ENCODE results near the gene NENF.

Gene NENF

DNA sequence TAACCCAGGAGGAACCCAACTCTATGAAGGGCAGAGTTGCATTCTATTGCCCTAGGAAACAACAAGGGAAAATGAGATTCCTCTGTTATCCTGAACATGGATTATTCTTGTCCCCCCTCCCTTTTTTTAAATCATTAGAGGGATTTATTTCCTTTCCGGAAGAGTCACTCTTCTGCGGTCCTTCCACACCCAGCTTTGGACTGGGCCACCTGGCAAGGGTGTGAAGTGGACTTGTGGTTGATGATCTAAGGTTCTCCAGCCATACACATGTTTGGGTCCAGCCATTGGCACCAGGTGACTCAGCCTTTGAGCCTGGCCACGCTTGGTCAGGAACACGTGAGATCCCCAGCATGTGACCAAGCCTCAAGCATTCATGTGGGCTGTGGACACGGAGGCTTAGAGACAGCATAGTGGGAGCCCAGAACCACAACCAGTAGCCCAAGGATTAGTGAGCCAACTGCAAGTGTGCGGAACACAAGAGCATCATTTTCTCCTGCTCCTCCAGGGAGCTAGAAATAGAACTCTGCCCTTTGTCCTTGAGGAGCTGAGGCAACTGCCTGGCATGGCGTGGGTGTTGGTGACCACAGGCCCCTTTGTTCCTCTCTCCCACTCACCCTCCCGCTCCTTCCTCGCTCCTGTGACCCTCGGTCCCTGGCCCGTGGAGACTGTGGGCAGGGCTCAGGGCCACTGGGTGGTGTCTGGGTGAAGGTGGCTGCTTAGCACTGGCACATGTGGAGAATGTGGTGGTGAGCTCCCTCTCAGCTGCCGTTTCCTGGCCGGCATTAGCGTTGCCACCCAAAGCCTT, 50.1 kb downstream of the NENF start:
- no peak for DNase-seq

GRCh38 chr1:212484701-212485570, 52.2 kb downstream of the NENF start:
- DNase-seq: no peak

DNA sequence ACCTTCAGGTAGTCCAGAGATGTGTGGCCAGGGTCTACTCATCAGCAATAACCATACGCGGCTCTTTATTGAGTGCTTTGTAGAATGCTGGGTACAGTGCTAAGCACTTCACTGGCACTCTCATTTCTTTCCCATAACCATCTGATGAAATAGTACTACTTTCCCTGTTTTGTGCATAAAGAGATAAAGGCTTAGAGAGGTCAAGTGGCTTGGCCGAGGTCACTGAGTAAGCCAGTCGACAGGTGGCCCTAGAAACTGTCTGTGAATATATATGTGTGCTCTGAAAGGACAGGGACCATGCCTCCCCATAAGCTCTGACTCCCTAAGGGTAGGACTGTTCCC, 52.8 kb downstream of the NENF start:
- no peak for DNase-seq

DNA sequence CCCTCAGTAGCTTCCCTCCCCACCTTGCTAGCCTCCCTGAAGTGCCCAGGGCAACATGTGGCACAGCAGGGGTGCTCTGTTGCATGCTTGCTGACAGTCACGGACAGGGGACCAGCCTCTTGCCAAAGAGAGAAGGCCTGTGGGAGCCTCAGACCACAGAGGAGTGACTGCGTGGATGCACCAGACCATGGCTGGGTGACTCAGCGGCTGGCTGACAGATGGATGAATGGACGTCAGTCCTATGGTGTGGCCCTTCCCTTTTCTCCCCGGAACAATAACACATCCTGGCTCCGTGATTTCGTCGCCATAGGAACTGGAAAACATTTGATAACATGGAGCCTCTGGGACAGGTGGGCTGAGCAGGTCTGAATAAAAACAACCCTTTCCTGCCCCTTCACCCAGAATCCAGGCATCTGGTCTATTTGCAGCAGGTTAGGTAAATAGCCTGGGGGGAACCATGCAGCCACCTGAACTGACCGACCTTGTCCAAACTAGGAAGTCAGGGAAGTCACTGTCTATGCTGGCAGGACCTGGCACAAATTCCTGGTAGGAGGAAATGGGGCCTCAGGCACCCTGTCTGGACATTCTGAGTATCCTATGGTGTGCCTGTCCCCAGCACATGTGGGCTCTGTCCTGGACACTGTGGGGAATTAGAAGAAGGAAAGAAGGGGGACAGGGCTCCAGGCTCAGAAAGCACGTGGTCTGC, 53.3 kb downstream of the NENF start:
- no peak for DNase-seq

DNA sequence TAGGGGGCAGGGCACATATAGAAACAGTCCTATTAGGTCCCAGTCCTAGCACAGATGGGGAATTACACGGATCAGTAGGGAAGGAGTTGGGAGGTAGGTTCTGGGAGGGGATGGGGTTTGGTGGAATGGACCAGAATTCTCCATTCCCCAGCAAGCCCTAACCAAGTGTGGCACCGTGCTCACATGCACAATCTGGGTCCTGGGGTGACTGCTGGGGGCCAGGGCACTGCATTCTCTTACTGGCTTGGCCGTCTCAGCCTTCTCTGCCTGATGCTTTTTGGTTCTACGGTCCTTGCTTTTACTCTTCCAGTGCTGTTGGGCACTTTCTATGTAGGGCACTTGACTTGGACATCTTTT, 53.9 kb downstream of the NENF start:
- no peak for DNase-seq

GRCh38 chr1:212487286-212487685, 54.6 kb downstream of the NENF start:
- DNase-seq: no peak

DNA sequence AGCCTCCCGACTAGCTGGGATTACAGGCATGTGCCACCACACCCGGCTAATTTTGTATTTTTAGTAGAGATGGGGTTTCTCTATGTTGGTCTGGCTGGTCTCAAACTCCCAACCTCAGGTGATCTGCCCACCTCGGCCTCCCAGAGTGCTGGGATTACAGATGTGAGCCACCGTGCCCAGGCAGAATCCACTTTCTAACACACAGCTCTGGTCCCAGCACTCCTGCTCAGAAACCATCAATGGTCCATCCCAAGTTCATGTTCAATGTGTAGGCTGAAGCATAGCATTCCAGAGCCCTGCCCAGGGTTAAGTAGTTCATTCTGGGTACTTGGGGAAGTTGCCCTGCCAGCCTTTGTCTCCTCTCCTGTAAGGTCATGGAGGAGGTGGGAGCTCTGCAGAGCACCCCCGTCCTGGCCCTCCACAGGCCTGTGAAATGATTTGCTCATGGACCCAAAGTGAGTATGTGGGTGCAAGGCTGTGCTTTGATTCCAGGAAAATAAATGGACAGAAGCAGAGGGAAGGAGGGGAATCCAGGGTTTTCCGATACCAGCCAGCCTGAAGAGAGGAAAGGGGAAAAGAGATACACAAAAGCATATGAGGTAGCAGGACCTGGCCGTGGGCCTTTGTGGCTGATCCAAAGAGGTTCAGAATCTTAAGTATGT, 55.2 kb downstream of the NENF start:
- DNase-seq: no peak

DNA sequence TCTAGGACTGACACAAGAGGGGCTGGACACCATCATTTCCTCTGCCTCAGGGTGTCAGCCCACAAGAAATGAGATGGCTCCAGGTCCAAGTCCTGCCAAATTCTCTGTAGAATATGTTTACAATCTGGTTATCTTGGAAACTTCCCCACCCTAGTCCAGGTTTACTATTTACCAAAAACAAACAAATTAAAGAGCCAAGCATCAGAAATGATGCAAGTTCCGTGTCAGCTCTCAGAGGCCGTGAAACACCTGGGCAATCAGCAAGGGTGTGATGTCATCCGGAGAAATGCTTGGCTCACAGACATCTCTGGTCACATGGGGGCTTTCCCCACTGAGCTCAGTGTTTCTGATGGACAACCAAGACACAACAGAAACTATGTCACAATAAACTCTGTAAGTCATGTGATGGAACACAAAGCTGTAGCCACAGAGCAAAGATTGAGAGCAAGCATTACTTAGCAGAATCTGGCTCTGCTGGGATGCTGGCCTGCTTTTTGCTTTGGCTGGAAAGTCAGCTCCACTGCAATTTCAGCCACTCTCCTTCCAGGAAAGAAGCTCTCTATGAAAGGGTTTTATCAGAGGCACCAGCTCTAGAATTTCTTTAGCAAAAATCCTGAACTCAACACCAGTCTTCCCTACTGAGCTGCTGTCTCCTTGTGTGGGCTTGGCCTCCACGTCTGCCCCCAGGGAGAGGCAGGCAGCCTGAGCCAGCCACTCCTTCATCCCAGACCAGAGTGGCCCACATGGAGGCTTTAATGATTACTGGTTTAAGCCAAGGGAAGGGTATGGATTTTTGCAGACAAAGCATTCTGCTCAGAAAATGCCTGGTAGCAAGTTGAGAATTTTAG, 55.9 kb downstream of the NENF start:
- no peak for DNase-seq

DNA sequence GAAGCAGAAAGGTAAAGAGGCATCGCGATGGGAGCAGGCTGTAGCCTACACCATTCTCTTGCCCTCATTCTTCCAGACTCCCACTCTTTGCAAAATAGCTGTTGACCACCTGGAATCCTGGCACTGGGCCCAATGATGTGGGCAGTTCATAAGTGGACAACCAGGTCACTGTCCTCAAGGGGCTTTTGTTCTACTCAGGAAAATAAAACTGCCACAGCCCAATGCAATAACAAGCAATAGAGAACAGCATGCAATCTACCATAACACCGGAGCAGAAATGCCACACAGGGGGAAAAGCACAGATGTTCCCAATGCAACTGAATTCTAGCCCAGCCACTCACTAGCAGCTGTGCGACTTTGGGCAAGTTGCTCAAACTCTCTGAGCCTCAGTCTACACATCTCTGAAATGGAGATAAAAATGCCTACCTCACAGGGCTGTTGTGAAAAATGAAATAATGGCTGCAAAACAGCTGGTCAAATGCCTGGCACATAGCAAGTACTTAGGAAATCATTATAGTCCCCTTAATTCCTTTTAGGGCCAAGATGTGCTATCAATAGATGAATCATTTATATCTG, 56.7 kb downstream of the NENF start:
- no peak for DNase-seq

- no peak for DNase-seq
These were observed 57.6 kb downstream of the NENF start for GRCh38 chr1:212490276-212490675.

DNA sequence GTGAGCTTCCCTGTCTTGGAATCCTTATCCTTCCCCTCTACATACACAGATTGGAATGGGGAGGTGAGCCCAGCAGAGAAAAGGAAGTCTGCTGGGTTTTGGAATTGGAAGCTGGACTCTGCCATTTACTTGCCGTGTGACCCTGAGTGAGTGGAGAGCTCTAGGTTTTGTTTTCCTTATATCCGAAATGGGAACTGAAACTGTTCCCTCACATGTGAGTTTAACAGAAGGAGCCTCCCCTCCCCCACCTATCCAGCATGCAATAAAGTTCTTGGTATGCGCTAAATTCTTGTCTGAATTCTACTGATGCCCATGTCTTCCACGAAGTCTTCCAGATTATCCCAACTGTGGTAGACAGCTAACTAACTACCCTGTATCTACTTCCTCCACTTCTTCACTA, 58.7 kb downstream of the NENF start:
- DNase-seq: no peak

Measured in activated effector memory CD4-positive, alpha-beta T cell treated with Interleukin-2 at 50 U/mL for 16 hours (primary cell).